OCI-LY7 (cell line): ENCODE data around the gene MANBA.

Source experiments
- CTCF ChIP-seq: fragments of 200-600 bp; sonication (generic); conservative IDR thresholded peaks from 2 replicates; pipeline ENCODE4 v1.5.1; 2014; ENCODE audit warnings: mild to moderate bottlenecking, antibody characterized with exemption, low read length, moderate library complexity, mixed read lengths
- EZH2phosphoT487 ChIP-seq: fragments of 200-600 bp; sonication (generic); IDR thresholded peaks from 2 replicates; pipeline ENCODE4 v1.6.1; 2018; ENCODE audit warnings: low read depth, borderline replicate concordance, mild to moderate bottlenecking, mixed run types, antibody characterized with exemption, low read length, moderate library complexity, mixed read lengths

GRCh38 chr4:102629673-102630072, 131.1 kb downstream of the MANBA start:
- TF ChIP-seq CTCF (no peak), EZH2phosphoT487 (no peak)
